K562 (cell line): ENCODE data around the gene LBHD1. TPM values are rescaled to one million over a fixed set of nuclear protein-coding genes. Genes with fewer than 3 reads are reported as not detected.

Experiments used
- BRCA1 ChIP-seq, 2 experiments: fragments of 450-650 bp in 1 of 2; sonication (generic) in 1 of 2; formaldehyde crosslinking in 1 of 2; IDR thresholded peaks; 2 replicates each; pipeline versions ENCODE4 v1.5.0 to v1.6.1; 2017 to 2020; ENCODE audit warnings: mild to moderate bottlenecking in 1 of 2, missing genetic modification reagents in 1 of 2
- ELF2 ChIP-seq: fragments of 250-450 bp; sonication (Bioruptor Pico); IDR thresholded peaks from 2 replicates; pipeline ENCODE4 v1.5.0; 2021; ENCODE audit warnings: mild to moderate bottlenecking
- NCOA2 ChIP-seq, 2 experiments: fragments of 450-650 bp; IDR thresholded peaks; 2 replicates each; pipeline ENCODE4 v1.6.1; 2018; ENCODE audit warnings: mild to moderate bottlenecking in 2 of 2, moderate library complexity in 1 of 2; ENCODE audit not compliant: partially characterized antibody in 2 of 2
- POLR2A ChIP-seq: fragments of 450-650 bp; conservative IDR thresholded peaks from 2 replicates; pipeline ENCODE4 v1.6.1; 2016
- SRSF7 ChIP-seq: fragments of 200-400 bp; formaldehyde crosslinking; optimal IDR thresholded peaks from 2 replicates; pipeline ENCODE3; 2017; ENCODE audit warnings: mild to moderate bottlenecking, low read depth, low read length
- XRCC5 ChIP-seq: fragments of 200-400 bp; formaldehyde crosslinking; IDR thresholded peaks from 2 replicates; pipeline ENCODE4 v1.6.1; 2017; ENCODE audit warnings: low read depth, mild to moderate bottlenecking, low read length
- ZNF589 ChIP-seq: fragments of 200-800 bp; sonication (Bioruptor generic); IDR thresholded peaks from 2 replicates; pipeline ENCODE4 v1.6.1; 2016; ENCODE audit warnings: low read depth, missing genetic modification characterization, missing compliant biosample characterization
- ZSCAN32 ChIP-seq: fragments of 450-650 bp; formaldehyde crosslinking; IDR thresholded peaks from 2 replicates; pipeline ENCODE4 v1.4.0; 2020; ENCODE audit warnings: mild to moderate bottlenecking, moderate library complexity
- polyA plus RNA-seq, 8 experiments: library from polyadenylated mRNA; depleted of rRNA in 4 of 8; stranded (reverse) in 5 of 8; unstranded in 3 of 8; fragments of >200 nt; fragmentation: Nextera tagmentation in 2 of 8; fragmentation: Illumina TruSeq in 1 of 8; extraction: Ambion mirVana in 2 of 8; extraction: Trizol in 1 of 8; gene quantifications; 2 replicates each; pipeline versions ENCODE4 v1.2.1 to v1.2.3, GENCODE V29; 2011 to 2014; ENCODE audit warnings: inconsistent platforms in 1 of 8, missing spikeins in 1 of 8
- total RNA-seq, 7 experiments: library from RNA; depleted of rRNA in 6 of 7; stranded (reverse); fragments of >200 nt in 6 of 7; fragmentation: Illumina TruSeq in 2 of 7; extraction: Trizol in 2 of 7; gene quantifications; 2 replicates each; pipeline versions ENCODE4 v1.2.1 to v1.2.3, GENCODE V29; 2011 to 2021; ENCODE audit warnings: low replicate concordance in 1 of 7
- TF ChIP-seq, protein P1 (sequence below): fragments of 200-600 bp; sonication (generic); IDR thresholded peaks from one replicate; pipeline ENCODE4 v1.6.1; 2012; ENCODE audit warnings: mild to moderate bottlenecking, low read depth, low read length, inconsistent platforms
- TF ChIP-seq, protein P2 (sequence below): fragments of 200-800 bp; sonication (Bioruptor generic); IDR thresholded peaks from 2 replicates; pipeline ENCODE4 v1.6.1; 2016; ENCODE audit warnings: missing genetic modification characterization, missing compliant biosample characterization

Gene LBHD1
- total and polyA plus RNA-seq, 9 of the 15 experiments (the other 6 are each of a cell fraction or from before 2014, with no cell fraction given), result 2.6 to 28.0 (median 12.5) TPM

DNA sequence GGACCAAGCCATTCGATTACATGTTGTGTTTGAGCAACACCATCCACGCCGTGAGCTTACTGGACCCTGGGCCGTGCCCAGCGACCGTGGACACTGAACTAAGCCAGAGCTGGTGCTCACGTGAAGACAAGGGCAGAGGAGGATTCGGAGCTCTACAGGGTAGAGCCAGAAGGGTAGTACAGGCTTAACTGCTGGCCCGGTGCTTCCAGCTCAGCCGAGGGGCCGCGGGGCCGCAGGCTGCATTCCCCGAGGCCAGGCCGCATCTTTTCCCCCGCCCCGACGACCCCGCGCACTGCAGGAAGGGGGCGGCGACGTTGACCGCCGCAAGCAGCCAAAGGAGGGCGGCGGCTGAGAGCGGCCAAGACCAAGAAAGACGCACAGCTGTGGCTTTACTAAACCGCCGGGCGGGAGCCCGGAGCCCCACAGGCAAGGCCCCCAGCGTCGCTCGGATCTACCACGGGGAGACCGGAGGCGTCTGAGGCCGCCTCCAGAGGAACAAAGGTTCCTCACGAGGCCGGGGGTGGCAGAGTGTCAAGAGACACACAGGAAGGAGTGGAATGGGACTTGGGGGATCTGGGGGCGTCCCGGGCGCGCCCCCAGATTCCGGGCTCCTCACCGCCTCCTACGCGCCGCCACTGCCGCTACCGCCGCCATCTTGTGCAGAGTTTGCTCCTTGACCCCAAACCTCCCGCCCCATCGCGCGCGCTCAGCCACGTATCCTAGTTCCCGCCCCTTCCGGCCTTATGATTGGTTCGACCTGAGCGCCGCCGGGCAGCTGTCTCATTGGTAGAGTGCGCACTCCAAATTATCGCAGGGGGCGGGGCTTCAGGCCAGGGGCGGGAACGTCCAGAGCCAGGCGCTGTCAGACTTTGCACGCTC, 25.9 kb downstream of the LBHD1 start, which contains the start of gene GANAB (continued):
- TF ChIP-seq, protein P1, sequence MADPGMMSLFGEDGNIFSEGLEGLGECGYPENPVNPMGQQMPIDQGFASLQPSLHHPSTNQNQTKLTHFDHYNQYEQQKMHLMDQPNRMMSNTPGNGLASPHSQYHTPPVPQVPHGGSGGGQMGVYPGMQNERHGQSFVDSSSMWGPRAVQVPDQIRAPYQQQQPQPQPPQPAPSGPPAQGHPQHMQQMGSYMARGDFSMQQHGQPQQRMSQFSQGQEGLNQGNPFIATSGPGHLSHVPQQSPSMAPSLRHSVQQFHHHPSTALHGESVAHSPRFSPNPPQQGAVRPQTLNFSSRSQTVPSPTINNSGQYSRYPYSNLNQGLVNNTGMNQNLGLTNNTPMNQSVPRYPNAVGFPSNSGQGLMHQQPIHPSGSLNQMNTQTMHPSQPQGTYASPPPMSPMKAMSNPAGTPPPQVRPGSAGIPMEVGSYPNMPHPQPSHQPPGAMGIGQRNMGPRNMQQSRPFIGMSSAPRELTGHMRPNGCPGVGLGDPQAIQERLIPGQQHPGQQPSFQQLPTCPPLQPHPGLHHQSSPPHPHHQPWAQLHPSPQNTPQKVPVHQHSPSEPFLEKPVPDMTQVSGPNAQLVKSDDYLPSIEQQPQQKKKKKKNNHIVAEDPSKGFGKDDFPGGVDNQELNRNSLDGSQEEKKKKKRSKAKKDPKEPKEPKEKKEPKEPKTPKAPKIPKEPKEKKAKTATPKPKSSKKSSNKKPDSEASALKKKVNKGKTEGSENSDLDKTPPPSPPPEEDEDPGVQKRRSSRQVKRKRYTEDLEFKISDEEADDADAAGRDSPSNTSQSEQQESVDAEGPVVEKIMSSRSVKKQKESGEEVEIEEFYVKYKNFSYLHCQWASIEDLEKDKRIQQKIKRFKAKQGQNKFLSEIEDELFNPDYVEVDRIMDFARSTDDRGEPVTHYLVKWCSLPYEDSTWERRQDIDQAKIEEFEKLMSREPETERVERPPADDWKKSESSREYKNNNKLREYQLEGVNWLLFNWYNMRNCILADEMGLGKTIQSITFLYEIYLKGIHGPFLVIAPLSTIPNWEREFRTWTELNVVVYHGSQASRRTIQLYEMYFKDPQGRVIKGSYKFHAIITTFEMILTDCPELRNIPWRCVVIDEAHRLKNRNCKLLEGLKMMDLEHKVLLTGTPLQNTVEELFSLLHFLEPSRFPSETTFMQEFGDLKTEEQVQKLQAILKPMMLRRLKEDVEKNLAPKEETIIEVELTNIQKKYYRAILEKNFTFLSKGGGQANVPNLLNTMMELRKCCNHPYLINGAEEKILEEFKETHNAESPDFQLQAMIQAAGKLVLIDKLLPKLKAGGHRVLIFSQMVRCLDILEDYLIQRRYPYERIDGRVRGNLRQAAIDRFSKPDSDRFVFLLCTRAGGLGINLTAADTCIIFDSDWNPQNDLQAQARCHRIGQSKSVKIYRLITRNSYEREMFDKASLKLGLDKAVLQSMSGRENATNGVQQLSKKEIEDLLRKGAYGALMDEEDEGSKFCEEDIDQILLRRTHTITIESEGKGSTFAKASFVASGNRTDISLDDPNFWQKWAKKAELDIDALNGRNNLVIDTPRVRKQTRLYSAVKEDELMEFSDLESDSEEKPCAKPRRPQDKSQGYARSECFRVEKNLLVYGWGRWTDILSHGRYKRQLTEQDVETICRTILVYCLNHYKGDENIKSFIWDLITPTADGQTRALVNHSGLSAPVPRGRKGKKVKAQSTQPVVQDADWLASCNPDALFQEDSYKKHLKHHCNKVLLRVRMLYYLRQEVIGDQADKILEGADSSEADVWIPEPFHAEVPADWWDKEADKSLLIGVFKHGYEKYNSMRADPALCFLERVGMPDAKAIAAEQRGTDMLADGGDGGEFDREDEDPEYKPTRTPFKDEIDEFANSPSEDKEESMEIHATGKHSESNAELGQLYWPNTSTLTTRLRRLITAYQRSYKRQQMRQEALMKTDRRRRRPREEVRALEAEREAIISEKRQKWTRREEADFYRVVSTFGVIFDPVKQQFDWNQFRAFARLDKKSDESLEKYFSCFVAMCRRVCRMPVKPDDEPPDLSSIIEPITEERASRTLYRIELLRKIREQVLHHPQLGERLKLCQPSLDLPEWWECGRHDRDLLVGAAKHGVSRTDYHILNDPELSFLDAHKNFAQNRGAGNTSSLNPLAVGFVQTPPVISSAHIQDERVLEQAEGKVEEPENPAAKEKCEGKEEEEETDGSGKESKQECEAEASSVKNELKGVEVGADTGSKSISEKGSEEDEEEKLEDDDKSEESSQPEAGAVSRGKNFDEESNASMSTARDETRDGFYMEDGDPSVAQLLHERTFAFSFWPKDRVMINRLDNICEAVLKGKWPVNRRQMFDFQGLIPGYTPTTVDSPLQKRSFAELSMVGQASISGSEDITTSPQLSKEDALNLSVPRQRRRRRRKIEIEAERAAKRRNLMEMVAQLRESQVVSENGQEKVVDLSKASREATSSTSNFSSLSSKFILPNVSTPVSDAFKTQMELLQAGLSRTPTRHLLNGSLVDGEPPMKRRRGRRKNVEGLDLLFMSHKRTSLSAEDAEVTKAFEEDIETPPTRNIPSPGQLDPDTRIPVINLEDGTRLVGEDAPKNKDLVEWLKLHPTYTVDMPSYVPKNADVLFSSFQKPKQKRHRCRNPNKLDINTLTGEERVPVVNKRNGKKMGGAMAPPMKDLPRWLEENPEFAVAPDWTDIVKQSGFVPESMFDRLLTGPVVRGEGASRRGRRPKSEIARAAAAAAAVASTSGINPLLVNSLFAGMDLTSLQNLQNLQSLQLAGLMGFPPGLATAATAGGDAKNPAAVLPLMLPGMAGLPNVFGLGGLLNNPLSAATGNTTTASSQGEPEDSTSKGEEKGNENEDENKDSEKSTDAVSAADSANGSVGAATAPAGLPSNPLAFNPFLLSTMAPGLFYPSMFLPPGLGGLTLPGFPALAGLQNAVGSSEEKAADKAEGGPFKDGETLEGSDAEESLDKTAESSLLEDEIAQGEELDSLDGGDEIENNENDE, result no peak
- TF ChIP-seq ZNF589 (CRISPR knock-in tag), result no peak
- 0 out of 2 replicates have a peak, but pooled peaks have one; percentile 17 for TF ChIP-seq XRCC5
- TF ChIP-seq ZSCAN32 (CRISPR knock-in tag), result 0 out of 2 replicates have a peak, but pooled peaks have one; percentile 19
- TF ChIP-seq BRCA1 (IDR thresholded peaks at IDR 0.05), result no peak
- no peak for TF ChIP-seq BRCA1 (CRISPR knock-in tag; IDR thresholded peaks at IDR 0.05)
- TF ChIP-seq, protein P2, sequence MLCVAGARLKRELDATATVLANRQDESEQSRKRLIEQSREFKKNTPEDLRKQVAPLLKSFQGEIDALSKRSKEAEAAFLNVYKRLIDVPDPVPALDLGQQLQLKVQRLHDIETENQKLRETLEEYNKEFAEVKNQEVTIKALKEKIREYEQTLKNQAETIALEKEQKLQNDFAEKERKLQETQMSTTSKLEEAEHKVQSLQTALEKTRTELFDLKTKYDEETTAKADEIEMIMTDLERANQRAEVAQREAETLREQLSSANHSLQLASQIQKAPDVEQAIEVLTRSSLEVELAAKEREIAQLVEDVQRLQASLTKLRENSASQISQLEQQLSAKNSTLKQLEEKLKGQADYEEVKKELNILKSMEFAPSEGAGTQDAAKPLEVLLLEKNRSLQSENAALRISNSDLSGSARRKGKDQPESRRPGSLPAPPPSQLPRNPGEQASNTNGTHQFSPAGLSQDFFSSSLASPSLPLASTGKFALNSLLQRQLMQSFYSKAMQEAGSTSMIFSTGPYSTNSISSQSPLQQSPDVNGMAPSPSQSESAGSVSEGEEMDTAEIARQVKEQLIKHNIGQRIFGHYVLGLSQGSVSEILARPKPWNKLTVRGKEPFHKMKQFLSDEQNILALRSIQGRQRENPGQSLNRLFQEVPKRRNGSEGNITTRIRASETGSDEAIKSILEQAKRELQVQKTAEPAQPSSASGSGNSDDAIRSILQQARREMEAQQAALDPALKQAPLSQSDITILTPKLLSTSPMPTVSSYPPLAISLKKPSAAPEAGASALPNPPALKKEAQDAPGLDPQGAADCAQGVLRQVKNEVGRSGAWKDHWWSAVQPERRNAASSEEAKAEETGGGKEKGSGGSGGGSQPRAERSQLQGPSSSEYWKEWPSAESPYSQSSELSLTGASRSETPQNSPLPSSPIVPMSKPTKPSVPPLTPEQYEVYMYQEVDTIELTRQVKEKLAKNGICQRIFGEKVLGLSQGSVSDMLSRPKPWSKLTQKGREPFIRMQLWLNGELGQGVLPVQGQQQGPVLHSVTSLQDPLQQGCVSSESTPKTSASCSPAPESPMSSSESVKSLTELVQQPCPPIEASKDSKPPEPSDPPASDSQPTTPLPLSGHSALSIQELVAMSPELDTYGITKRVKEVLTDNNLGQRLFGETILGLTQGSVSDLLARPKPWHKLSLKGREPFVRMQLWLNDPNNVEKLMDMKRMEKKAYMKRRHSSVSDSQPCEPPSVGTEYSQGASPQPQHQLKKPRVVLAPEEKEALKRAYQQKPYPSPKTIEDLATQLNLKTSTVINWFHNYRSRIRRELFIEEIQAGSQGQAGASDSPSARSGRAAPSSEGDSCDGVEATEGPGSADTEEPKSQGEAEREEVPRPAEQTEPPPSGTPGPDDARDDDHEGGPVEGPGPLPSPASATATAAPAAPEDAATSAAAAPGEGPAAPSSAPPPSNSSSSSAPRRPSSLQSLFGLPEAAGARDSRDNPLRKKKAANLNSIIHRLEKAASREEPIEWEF (CRISPR knock-in tag), result no peak
- TF ChIP-seq ELF2 (CRISPR knock-in tag), result 0 out of 2 replicates have a peak, but pooled peaks have one; percentile 48
- TF ChIP-seq NCOA2 (IDR thresholded peaks at IDR 0.05; ENCODE audit: partially characterized antibody in 2 of 2), result no peak
- TF ChIP-seq POLR2A, result peak; percentile 94
- no peak for TF ChIP-seq SRSF7
